HG03432 (cell line): Measurements from ENCODE around the gene ACSF2.
"Not testable (repeated sequence)": the region's sequence is repeated elsewhere in the genome, so short reads cannot be mapped to it uniquely, and the experiment has no call there.

ENCODE experiments used
- ATAC-seq: cut with Tn5 transposase; IDR thresholded peaks from one replicate; pipeline ENCODE4 v1.9.1; 2021; ENCODE audit warnings: mild to moderate bottlenecking, moderate library complexity; ENCODE audit not compliant: unreplicated experiment

The ACSF2 gene

GRCh38 chr17:50425682-50426471, at the start of gene ACSF2:
ACSF2 (plus strand) TSS chr17:50426218; CDS start chr17:50426262, 44 bp downstream.
- peak; percentile 64 for ATAC-seq

GRCh38 chr17:50379351-50380132, 46.5 kb upstream of the ACSF2 start:
- no peak for ATAC-seq

- ATAC-seq = no peak
Measured at GRCh38 chr17:50380369-50381259, 45.4 kb upstream of the ACSF2 start.

- no peak for ATAC-seq
Measured at GRCh38 chr17:50381260-50381815, 44.7 kb upstream of the ACSF2 start.

GRCh38 chr17:50381920-50382319, 44.1 kb upstream of the ACSF2 start:
- no peak for ATAC-seq

- no peak for ATAC-seq
Measured at GRCh38 chr17:50382931-50383330, 43.1 kb upstream of the ACSF2 start.

GRCh38 chr17:50386510-50386909, 39.5 kb upstream of the ACSF2 start:
- no peak for ATAC-seq

GRCh38 chr17:50388728-50389127, 37.3 kb upstream of the ACSF2 start:
- no peak for ATAC-seq

- ATAC-seq = no peak
Measured at GRCh38 chr17:50389534-50389933, 36.5 kb upstream of the ACSF2 start.

GRCh38 chr17:50392621-50393020, 33.4 kb upstream of the ACSF2 start:
- ATAC-seq = no peak

GRCh38 chr17:50393700-50394099, 32.3 kb upstream of the ACSF2 start:
- ATAC-seq = no peak

- ATAC-seq = no peak
Measured at GRCh38 chr17:50394711-50395110, 31.3 kb upstream of the ACSF2 start.

- ATAC-seq = peak; percentile 13
Measured at GRCh38 chr17:50396261-50397110, 29.5 kb upstream of the ACSF2 start.

GRCh38 chr17:50397111-50397918, 28.7 kb upstream of the ACSF2 start, which contains the start of gene LRRC59:
LRRC59 (minus strand) TSS chr17:50397523; CDS start chr17:50397317, 206 bp downstream.
- peak; percentile 98 for ATAC-seq

GRCh38 chr17:50397919-50398285, 28.1 kb upstream of the ACSF2 start:
- ATAC-seq = no peak

- not testable (repeated sequence) for ATAC-seq
Measured at GRCh38 chr17:50398672-50399071, 27.3 kb upstream of the ACSF2 start.

- ATAC-seq = not testable (repeated sequence)
Measured at GRCh38 chr17:50399591-50399990, 26.4 kb upstream of the ACSF2 start.

- not testable (repeated sequence) for ATAC-seq
Measured at GRCh38 chr17:50405351-50405750, 20.7 kb upstream of the ACSF2 start.

- ATAC-seq = no peak
Measured at GRCh38 chr17:50406578-50406977, 19.4 kb upstream of the ACSF2 start.
